Measurements from ENCODE around the gene CERKL. TPM values are rescaled to one million over a fixed set of nuclear protein-coding genes. Genes with fewer than 3 reads are reported as not detected.

Gene CERKL
- total and polyA plus RNA-seq, 2 experiments from 2014 or later: 0.32 to 0.69 TPM

DNA sequence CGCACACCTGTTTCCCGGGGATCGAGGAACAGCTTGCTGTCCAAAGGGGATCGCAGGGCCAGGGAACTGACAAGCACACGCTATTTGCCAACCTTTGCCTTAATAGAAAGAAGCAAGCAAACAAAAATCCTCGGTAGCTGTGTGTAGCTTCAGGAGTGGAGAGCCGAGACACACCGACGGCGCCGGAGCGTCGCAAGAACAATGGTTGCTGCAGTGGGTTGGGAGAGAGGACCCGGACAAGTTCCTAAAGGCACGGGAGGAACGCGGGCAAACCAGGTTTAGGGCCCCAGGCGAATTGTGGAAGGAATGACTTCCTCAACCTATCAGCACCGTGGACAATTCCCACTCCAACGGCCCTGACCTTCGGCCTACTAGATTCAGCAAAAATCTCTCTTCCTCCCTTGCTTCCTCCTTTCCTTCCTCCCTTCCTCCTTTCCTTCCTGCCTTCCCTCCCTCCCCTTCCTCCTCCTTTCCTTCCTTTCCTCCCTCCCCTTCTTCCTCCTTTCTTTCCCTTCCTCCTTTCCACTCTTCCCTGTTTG is 28.3 kb upstream of the CERKL start (continued):
- TF ChIP-seq ZNF462 (CRISPR knock-in tag; IDR thresholded peaks at IDR 0.05) (no peak), ETS1 (IDR thresholded peaks at IDR 0.05) (no peak), EZH2phosphoT487 (IDR thresholded peaks at IDR 0.05; ENCODE audit: unreplicated experiment) (no peak), POLR2AphosphoS5 (IDR thresholded peaks at IDR 0.05; ENCODE audit: low read depth) (no peak), CTCF (conservative IDR thresholded peaks at IDR 0.05; ENCODE audit: low read depth in 2 of 2) (no peak)

Measured in GM23338 (cell line).